ENCODE results near the gene MTHFS.
A peak's percentile ranks its signal among the peaks of the same experiment; 100 is the strongest.
"Not testable (repeated sequence)": the region's sequence is repeated elsewhere in the genome, so short reads cannot be mapped to it uniquely, and the experiment has no call there.

The MTHFS gene

GRCh38 chr15:79900818-79901378 lies 4.1 kb upstream of the MTHFS start:
- Mint-ChIP-seq H3K4me1 (ENCODE audit: low read depth) (peaks cover 38% of the 10 kb centered on the region), H3K36me3 (ENCODE audit: low read depth) (peaks cover 21% of the 10 kb centered on the region)
- H3K4me3 Mint-ChIP-seq; H3K27ac Mint-ChIP-seq; H3K9me3 Mint-ChIP-seq; H3K27me3 Mint-ChIP-seq (ENCODE audit: low read depth): not testable (repeated sequence)

- Mint-ChIP-seq H3K27me3 (ENCODE audit: low read depth) (no peaks in the 10 kb centered on the region), H3K9me3 (peaks cover 4% of the 10 kb centered on the region), H3K27ac (peak overlapping the region; percentile 52), H3K4me3 (no peak overlapping the region), H3K4me1 (ENCODE audit: low read depth) (peaks cover 40% of the 10 kb centered on the region), H3K36me3 (ENCODE audit: low read depth) (peaks cover 20% of the 10 kb centered on the region)
These were observed 3.3 kb upstream of the MTHFS start for GRCh38 chr15:79900087-79900486.

GRCh38 chr15:79898786-79899185 lies 2.0 kb upstream of the MTHFS start:
- H3K36me3 Mint-ChIP-seq (ENCODE audit: low read depth), result peaks cover 25% of the 10 kb centered on the region
- H3K27me3 Mint-ChIP-seq (ENCODE audit: low read depth); H3K9me3 Mint-ChIP-seq; H3K4me3 Mint-ChIP-seq; H3K27ac Mint-ChIP-seq: not testable (repeated sequence)
- H3K4me1 Mint-ChIP-seq (ENCODE audit: low read depth), result peaks cover 41% of the 10 kb centered on the region

- peaks cover 39% of the 10 kb centered on the region for H3K4me1 Mint-ChIP-seq (ENCODE audit: low read depth)
These were observed 1.6 kb upstream of the MTHFS start for GRCh38 chr15:79898369-79898768.

GRCh38 chr15:79897701-79898113 lies 893 bp upstream of the MTHFS start:
- H3K36me3 Mint-ChIP-seq (ENCODE audit: low read depth), result peaks cover 23% of the 10 kb centered on the region
- no peaks in the 10 kb centered on the region for H3K27me3 Mint-ChIP-seq (ENCODE audit: low read depth)
- peak overlapping the region; percentile 95 for H3K27ac Mint-ChIP-seq
- peaks cover 4% of the 10 kb centered on the region for H3K9me3 Mint-ChIP-seq
- H3K4me1 Mint-ChIP-seq (ENCODE audit: low read depth), result peaks cover 37% of the 10 kb centered on the region
- peak overlapping the region; percentile 86 for H3K4me3 Mint-ChIP-seq

More at GRCh38 chr15:79898369-79898768, 1.6 kb upstream of the MTHFS start:
- peaks cover 23% of the 10 kb centered on the region for H3K36me3 Mint-ChIP-seq (ENCODE audit: low read depth)
- H3K27ac Mint-ChIP-seq, result peak overlapping the region; percentile 65
- no peaks in the 10 kb centered on the region for H3K27me3 Mint-ChIP-seq (ENCODE audit: low read depth)
- H3K9me3 Mint-ChIP-seq, result peaks cover 4% of the 10 kb centered on the region
- H3K4me3 Mint-ChIP-seq, result no peak overlapping the region

GRCh38 chr15:79897380-79897678 lies 515 bp upstream of the MTHFS start:
- Mint-ChIP-seq H3K4me3 (peak overlapping the region; percentile 86), H3K27ac (peak overlapping the region; percentile 95), H3K9me3 (peaks cover 3% of the 10 kb centered on the region), H3K4me1 (ENCODE audit: low read depth) (peaks cover 33% of the 10 kb centered on the region), H3K36me3 (ENCODE audit: low read depth) (peaks cover 19% of the 10 kb centered on the region), H3K27me3 (ENCODE audit: low read depth) (no peaks in the 10 kb centered on the region)

GRCh38 chr15:79896131-79896633 lies 632 bp downstream of the MTHFS start:
- Mint-ChIP-seq H3K4me3 (peak overlapping the region; percentile 98), H3K4me1 (ENCODE audit: low read depth) (peaks cover 30% of the 10 kb centered on the region), H3K36me3 (ENCODE audit: low read depth) (peaks cover 24% of the 10 kb centered on the region), H3K9me3 (no peaks in the 10 kb centered on the region), H3K27ac (peak overlapping the region; percentile 99), H3K27me3 (ENCODE audit: low read depth) (no peaks in the 10 kb centered on the region)

- Mint-ChIP-seq H3K4me1 (ENCODE audit: low read depth) (peaks cover 31% of the 10 kb centered on the region), H3K27me3 (ENCODE audit: low read depth) (no peaks in the 10 kb centered on the region), H3K4me3 (no peak overlapping the region), H3K27ac (no peak overlapping the region), H3K9me3 (no peaks in the 10 kb centered on the region), H3K36me3 (ENCODE audit: low read depth) (peaks cover 67% of the 10 kb centered on the region)
These were observed 9.5 kb downstream of the MTHFS start for GRCh38 chr15:79887054-79887930.

GRCh38 chr15:79886124-79886523 lies 10.7 kb downstream of the MTHFS start:
- no peak overlapping the region for H3K4me3 Mint-ChIP-seq
- no peaks in the 10 kb centered on the region for H3K9me3 Mint-ChIP-seq
- no peak overlapping the region for H3K27ac Mint-ChIP-seq
- H3K4me1 Mint-ChIP-seq (ENCODE audit: low read depth), result peaks cover 27% of the 10 kb centered on the region
- peaks cover 67% of the 10 kb centered on the region for H3K36me3 Mint-ChIP-seq (ENCODE audit: low read depth)
- H3K27me3 Mint-ChIP-seq (ENCODE audit: low read depth), result no peaks in the 10 kb centered on the region

- Mint-ChIP-seq H3K4me1 (ENCODE audit: low read depth) (peaks cover 19% of the 10 kb centered on the region), H3K27me3 (ENCODE audit: low read depth) (no peaks in the 10 kb centered on the region), H3K27ac (no peak overlapping the region), H3K9me3 (peaks cover 13% of the 10 kb centered on the region), H3K4me3 (no peak overlapping the region), H3K36me3 (ENCODE audit: low read depth) (peaks cover 71% of the 10 kb centered on the region)
These were observed 12.6 kb downstream of the MTHFS start for GRCh38 chr15:79884204-79884596.

GRCh38 chr15:79883579-79884203 lies 13.1 kb downstream of the MTHFS start:
- H3K27ac Mint-ChIP-seq, result no peak overlapping the region
- H3K4me1 Mint-ChIP-seq (ENCODE audit: low read depth), result peaks cover 19% of the 10 kb centered on the region
- H3K36me3 Mint-ChIP-seq (ENCODE audit: low read depth), result peaks cover 72% of the 10 kb centered on the region
- H3K27me3 Mint-ChIP-seq (ENCODE audit: low read depth), result no peaks in the 10 kb centered on the region
- no peak overlapping the region for H3K4me3 Mint-ChIP-seq
- H3K9me3 Mint-ChIP-seq, result peaks cover 15% of the 10 kb centered on the region

GRCh38 chr15:79881668-79882067 lies 15.1 kb downstream of the MTHFS start:
- Mint-ChIP-seq H3K27me3 (ENCODE audit: low read depth) (no peaks in the 10 kb centered on the region), H3K27ac (no peak overlapping the region), H3K9me3 (peaks cover 32% of the 10 kb centered on the region), H3K4me3 (no peak overlapping the region), H3K36me3 (ENCODE audit: low read depth) (peaks cover 79% of the 10 kb centered on the region), H3K4me1 (ENCODE audit: low read depth) (peaks cover 10% of the 10 kb centered on the region)

- H3K36me3 Mint-ChIP-seq (ENCODE audit: low read depth), result peaks cover 83% of the 10 kb centered on the region
- no peak overlapping the region for H3K4me3 Mint-ChIP-seq
- H3K27me3 Mint-ChIP-seq (ENCODE audit: low read depth), result no peaks in the 10 kb centered on the region
- peaks cover 35% of the 10 kb centered on the region for H3K9me3 Mint-ChIP-seq
- no peak overlapping the region for H3K27ac Mint-ChIP-seq
- peaks cover 10% of the 10 kb centered on the region for H3K4me1 Mint-ChIP-seq (ENCODE audit: low read depth)
These were observed 15.6 kb downstream of the MTHFS start for GRCh38 chr15:79881254-79881653.

- H3K9me3 Mint-ChIP-seq, result peaks cover 59% of the 10 kb centered on the region
- peaks cover 9% of the 10 kb centered on the region for H3K4me1 Mint-ChIP-seq (ENCODE audit: low read depth)
- no peaks in the 10 kb centered on the region for H3K27me3 Mint-ChIP-seq (ENCODE audit: low read depth)
- no peak overlapping the region for H3K4me3 Mint-ChIP-seq
- peaks cover 85% of the 10 kb centered on the region for H3K36me3 Mint-ChIP-seq (ENCODE audit: low read depth)
- no peak overlapping the region for H3K27ac Mint-ChIP-seq
These were observed 18.6 kb downstream of the MTHFS start for GRCh38 chr15:79878078-79878705.

Data from T-helper 1 cell treated with Interleukin-12 subunit alpha and Interleukin-12 subunit beta and Interleukin-4 antibody, amounts not matched to agents 30 μg/mL and 1 μg/mL, for 36 hours (primary cell).